NK-92 treated with Interleukin-12 subunit alpha and Interleukin-12 subunit beta, amount 100 ng/mL, for 24 hours (cell line): ENCODE data around the gene ASB1.
A peak's percentile ranks its signal among the peaks of the same experiment; 100 is the strongest.
"Not testable (repeated sequence)": the region's sequence is repeated elsewhere in the genome, so short reads cannot be mapped to it uniquely, and the experiment has no call there.

ENCODE experiments used
- DNase-seq: peaks from one replicate; lab custom pipeline; 2025; lab: John Stamatoyannopoulos, UW

Gene ASB1

DNA sequence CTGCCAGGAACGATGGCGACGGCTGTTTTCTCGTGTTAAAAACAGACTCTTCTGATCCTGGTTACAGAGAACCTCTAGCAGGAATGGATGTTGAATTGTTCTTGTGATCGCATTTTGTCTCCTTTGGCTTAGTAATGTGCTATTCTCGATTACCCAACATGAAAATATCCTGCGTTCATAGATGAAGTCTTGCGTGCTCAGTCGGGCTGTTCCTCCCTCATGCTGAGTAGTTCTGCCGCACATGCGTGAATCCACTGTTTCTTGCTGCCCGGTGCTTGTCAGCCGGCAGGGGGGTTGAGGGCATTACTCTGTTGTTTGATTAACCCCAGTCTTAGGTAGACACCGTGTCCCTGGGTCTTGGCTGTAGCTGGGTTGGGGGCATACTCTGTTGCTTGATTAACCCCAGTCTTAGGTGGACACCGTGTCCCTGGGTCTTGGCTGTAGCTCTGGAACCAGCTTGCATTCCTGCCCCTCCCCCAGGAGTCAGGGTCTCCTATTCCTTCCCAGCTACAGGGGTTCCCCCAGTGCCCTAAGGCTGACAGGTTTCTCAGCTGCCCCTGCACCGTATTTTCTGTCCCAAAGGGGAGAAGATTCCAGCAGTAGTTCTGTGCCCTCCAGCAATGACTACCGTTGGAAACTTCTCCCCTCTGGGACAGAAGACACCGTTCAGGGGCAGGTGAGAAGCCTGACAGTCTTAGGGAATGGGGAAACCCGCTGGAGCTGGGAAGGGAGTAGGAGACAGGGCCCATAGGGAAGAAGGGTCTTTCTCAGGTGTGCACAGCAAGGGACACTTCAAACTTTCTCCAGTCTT lies 22.1 kb upstream of the ASB1 start:
- no peak for DNase-seq

DNA sequence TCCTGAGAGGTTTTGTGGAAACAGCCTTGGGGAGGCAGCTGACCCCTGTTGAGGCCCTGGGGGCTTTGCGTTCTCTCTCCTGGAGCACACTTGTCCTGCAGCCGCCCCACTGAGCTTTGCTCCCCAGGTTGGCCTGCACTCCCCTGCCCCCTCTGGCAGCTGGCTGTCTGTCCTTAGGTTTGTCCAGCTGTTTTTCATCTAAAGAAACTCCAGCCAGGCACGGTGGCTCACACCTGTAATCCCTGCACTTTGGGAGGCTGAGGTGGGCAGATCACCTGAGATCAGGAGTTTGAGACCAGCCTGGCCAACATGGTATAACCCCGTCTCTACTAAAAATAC lies 21.5 kb upstream of the ASB1 start:
- DNase-seq: not testable (repeated sequence)

DNA sequence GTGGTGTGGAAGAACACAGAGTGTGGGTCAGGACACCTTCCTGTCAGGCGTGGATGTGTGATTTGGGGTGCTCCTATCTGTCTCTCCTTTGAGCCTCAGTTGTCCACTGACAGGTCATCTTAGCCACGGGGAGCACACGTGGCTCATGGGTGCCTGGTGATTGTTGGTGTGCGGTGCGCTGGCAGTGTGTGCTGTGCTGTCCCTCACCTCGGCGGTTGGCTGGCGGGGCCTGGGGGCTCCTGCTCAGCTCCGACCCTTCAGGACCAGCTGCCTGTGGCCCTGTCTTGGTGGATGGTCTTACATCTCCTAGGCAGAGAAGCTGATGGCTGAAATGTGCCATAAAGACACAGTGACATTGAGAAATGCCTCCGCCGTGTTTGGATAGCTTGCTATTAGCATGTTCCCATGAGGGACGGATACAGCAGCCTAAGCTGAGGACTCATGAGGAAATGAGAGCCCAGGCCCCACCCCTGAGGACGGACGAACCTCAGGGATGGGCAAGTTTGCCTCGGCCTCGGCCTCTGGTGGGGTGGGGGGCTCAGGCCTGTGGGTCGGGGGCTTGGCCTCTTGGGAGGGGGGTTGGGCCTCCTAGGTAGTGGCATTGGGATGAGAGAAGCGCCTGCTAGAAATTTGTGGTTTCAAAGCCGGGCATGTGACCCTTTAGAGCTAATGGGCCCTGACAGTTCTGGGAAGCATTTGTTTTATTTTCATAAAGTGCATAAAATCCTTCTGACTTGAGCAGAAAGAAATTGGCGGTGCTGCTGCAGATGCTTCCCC lies 20.3 kb upstream of the ASB1 start:
- DNase-seq: no peak

DNA sequence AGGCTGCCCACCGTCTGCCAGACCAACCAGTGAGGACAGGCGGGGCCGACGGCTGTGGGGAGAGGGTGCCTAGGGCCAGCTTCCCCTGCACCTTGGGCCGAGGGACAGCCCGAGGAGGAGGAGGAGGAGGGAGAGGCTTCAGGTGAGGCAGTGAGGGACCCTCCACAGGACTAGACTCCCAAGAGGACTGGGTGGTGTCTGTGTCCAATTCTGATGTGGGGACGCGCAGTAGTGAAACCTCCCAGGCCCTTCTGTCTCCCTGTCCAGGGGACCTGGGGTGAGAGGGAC lies 19.8 kb upstream of the ASB1 start:
- no peak for DNase-seq

DNA sequence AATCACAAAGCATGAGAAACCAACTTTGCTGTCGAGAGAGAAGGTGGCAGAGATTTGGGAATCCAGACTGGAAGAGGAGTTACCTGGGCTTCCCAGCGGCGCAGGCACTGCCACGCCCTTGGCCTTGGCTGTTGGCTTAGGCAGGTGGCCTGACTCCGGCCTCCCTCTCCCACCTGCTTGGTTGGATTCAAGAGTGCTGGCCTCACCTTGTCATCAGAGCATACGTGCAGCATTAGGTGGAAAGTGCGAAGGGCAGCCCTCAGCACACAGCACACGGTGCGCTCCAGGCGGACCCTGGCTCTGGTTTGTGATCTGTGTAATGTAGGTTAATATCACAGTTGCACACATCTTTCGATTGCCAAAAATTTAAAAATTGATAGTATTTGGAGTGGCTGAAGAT lies 19.2 kb upstream of the ASB1 start:
- DNase-seq: no peak

DNA sequence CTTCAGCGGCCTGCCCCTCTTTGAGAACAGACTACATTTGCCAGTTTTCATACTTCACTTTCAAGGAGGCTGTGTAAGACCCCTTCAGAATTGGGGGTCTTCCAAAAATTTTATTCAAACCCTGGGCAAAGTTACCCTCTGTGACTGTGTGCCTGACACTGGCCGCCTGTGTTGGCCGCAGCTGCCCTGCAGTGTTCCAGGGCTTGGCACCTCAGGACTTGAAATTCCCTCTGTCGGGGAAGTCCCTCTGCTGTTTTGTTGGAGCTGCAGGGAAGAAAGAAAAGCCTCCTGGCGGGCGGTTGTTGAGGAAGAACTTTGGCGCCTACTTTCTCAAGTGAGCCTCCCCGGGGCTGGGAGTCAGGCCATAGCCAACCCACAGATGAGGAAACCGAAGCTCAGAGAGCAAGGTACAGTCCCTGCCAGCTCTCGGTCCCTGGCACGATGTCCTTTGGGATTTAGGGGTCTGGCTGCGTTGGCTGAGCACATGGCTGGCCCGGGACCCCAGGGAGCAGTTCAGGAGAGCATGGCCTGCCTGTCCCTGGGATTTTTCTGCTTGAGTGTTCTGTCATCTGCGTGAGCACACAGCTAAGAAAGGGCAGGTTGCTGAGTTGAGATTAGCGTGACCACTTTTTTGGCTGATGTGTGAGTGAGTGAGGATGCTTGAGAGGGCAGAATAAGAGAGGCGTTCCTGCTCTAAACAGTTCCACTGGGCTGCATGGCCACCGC lies 17.9 kb upstream of the ASB1 start:
- no peak for DNase-seq

DNA sequence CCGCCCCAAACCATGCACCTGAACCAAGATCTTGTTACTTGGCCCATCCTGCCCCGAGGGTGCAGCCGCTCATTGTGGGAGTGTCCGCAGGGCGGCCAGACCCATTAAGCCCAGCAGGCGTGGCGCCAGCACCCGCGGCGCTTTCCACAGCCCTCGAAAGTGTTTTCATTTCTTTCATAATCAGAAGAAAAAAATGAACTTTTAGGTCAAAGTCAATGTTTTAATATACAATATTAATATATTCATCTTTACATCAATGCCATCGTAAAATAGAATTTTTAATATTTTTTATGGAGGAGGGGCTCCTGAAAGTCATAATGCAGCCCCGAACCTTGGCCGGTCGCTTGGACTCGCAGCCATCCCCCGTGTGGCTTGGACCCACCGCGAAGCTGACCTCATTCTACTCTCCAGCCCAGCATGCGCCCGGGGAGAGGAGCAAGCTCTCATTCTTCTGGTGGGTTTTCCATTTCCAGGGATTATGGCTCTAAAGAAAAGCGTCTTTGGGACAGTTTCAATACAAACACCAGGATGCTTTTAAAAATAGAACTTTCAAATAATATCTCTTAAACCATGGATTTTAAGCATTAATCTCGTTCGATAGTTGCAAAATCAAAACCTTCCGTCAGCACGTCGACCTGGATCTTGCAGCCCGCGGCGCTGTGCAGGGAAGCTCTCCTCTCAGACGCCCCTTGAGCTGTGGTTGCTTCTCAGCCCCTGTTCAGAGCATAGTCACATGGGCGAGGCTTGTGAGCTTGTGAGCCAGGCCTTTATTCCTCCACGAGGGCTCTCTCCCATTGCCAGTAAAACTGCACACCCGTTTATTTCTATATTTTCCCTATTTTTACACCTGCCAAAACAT lies 17.2 kb upstream of the ASB1 start:
- no peak for DNase-seq

DNA sequence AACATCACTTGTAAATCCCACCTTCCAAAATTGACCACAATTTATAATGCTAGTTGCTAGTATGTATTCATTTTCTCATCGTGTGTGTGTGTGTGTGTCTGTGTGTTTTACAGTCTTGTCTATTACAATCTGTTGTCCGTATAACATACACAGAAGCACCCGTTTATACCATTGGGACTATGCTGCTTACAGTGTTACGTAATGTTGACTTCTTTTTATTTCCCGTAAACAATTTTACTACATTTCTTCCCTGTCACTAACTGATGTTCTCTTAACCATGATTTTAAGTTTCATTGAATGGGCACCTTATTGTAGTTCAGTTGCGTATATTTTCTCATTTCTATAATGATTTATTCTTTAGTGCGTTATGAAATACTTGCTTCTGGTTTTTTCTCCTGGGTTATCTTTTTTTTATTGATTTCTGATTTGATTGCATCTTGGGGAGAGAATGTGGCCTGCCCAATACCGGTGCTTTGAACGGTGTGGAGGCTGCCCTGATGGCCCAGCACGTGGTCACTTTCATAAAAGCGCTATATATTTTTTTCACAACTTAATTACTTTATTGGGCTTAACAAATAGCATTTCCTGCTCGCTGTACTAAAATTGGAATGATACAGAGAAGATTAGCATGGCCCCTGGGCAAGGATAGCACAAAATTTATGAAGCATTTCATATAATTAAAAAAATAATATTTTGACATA lies 14.5 kb upstream of the ASB1 start:
- DNase-seq: no peak

DNA sequence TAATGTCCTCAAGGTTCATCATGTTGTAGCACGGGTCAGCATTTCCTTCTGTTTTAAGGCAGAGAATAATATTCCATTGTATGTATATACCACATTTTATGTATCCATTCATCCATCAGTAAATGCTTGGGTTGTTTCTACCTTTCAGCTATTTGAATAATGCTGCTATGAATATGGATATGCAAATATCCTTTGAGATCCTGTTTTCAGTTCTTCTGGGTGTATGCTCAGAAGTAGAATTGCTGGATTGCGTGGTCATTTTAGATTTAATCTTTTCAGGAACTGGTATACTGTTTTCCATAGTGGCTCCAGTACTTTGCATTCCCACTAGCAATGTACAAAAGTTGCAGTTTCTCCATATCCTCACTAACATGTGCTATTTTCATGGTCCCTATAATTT lies 13.4 kb upstream of the ASB1 start:
- no peak for DNase-seq

DNA sequence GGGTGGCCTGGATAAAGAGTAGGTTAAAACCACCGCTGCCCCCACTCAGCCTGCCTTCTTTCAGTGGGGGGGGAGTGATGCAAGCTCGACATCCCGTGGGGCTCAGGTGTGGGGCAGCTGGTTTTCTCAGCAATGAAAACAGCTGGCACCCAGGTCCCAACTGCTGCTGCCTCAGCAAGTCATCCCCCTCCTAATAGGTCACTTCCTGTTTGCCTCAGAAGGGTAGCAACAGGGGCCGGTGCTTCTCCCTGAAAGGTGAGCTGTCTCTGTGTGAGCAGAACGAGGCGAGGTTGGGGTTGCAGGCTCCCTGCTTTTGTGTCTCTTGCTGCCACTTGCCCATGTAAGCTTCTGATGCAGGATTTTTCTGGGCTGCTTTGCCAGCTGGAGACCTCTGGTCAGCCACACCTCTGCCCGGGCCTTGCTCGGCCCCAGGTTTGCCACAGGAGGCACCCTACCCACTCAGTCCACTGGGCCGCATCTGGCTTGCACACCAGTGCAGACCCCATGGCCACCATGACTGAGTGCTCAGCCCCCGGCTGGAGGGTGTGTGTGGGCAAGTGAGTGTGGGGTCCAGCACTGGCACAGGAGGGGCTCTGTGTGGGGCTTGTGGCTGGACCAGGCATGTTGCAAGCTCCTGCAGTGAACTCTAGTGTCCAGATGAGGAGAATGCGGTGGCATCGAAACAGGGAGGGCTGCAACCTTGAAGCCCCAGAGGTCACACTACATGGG lies 11.5 kb upstream of the ASB1 start:
- DNase-seq: peak; percentile 70

DNA sequence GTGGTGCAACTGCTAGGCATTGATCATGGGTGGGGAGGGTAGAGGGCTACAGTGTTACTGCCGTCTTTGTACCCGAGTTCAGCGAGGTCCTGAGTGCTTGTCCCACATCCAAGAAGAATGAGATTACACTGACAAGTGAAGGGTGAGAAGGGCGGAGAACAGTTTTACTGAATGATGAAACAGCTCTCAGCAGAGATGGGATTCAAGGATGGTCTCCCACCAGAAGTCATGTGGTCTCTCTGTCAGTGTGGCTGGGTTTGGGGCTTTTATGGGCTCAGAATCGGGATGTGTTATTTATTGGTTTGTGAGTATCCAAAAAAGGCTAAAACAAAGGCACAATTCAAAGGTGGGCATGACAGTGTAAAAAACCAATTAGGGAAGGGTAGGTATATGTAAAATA lies 10.8 kb upstream of the ASB1 start:
- no peak for DNase-seq

DNA sequence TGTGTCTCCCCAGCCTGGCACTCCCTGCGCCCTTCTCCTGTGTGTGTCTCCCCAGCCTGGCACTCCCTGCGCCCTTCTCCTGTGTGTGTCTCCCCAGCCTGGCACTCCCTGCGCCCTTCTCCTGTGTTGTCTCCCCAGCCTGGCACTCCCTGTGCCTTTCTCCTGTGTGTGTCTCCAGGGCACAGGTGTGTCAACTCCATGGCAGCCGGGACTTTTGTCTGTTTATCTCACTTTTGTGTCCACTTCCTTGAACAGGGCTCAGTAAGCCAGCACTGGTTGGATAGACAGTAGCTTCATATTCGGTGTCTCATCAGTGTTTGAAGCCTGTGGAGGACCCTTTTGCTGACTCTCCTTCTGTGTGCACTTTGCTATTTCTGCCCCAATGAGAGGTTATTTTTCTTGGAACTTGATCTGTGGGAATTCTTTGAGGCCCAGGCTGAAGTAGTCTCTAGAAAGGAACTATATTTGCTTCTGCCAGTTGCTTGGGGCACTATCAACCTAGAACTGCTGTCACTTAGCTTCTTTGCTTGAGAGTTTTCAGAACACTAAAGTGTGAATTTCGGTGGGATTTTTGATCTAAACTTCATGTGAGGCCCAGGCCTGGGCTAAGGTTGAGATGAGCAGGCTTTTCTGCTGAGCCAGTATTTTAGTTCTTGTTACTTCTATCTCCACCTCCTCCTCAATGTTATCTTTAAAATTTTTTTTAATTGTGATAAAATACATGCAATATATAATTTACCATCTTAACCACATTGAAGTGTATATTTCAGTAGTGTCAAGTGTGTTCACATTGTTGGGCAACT lies 8.3 kb upstream of the ASB1 start:
- DNase-seq: no peak

DNA sequence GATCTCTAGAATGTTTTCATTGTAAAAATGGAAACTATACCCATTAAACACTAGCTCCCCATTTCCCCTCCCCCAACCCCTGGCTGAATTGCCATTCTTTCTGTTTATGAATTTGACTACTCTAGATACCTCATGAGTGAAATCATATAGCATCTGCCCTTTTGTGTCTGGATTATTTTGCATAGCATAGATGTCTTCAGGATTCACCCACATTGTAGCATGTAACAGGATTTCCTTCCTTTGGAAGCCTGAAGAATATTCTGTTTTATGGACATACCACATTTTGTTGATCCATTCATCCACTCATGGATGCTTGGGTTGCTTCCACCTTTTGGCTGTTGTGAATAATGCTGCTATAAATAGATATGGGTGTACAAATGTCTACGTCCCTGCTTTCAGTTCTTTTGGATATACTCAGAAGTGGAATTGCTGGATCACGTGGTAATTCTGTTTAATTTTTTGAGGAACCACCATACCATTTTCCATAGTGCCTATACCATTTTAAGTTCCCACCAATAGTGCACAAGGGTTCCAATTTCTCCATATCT lies 7.7 kb upstream of the ASB1 start:
- DNase-seq: no peak

DNA sequence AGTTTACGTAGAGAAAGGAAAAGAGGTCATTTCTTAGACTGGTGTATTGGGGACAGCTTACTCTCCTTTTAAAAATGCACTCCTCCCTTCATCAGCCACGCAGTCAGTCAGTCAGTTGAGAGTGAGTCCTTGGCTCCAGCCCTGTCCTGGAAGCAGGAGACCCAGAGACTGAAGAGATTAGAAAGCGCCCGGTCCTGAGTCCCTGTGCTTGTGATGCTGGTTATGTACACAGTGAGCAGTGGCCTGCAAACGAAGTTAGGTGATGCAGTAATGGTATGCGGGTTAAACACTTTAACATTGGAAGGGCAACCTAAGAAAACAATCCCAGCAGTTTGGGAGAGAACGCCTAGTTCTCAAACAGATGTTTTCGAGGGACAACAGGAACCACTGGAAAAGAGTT lies 6.3 kb upstream of the ASB1 start:
- DNase-seq: no peak

DNA sequence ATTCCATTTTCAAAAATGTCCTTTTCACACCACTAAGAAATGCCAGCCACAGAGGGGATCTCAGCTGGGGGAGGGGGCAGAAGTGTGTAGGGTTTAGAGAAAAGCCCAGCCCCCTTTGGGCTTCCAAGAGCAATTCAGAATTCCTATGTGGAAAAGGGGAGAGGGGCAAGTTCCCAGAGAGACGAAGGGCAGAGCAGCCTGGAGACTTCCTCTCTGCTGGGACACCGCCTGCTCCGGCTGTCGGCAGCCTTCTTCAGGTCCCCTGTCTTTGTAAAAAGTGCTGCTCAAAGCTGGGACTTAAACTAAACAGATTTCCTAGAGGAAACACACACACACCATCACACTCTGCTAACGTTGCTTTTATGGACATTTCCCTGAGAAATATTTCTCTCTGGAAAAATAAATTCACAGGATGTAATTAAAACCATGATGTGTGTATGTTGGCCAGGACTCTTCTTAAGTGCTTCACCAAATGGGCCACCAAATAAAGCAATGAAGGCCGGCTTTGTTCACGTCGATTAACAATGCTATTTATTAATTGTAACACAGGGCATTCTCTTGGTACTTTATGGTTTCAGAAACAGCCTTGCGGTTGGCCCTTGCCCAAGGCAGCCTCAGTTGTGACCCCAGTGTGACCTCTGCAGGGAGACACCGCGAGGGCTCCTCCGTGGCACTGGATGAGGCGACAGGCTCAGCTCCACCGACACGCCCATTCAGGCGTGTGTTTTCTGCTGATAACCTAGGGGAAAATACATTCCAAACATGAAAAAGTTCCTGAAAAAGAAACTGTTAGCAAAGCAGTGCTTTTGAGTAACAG lies 5.6 kb upstream of the ASB1 start:
- DNase-seq: no peak

DNA sequence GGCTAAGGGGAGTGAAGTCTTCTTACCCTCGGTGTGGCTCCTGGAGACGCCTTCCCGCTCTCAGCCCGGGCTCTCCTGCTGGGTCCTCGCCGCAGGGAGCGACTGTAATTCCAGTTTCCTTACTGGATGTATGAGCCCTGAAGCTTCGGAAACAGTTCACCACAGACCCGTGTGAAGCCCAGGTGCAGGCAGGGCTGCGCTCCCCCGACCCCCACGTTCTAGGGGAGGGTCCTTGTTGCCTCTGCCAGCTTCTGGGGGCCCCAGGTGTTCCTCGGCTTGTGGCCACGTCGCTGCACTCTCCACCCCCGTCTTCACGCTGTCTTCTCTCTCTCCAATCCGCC lies 5.1 kb upstream of the ASB1 start:
- DNase-seq: no peak

DNA sequence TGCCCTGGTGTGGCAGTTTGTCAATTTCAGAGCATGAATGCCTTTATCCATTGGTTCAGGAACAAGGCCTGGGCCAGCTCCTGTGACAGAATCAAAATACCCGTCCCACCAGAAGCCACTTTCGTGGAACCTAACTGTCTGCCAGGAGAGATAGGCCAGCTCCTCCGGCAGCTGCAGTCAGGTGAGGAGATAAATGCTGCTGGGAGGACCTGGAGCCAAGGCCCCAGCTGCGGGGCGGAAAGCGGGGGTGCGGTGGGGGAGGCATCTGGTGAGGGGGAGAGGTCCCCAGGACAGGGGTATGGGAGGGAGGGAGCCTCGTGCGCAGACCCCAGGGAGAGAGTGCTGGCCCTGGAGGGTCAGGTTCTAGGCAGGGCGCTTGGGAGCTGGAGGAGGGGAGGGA lies 4.4 kb upstream of the ASB1 start:
- DNase-seq: no peak

DNA sequence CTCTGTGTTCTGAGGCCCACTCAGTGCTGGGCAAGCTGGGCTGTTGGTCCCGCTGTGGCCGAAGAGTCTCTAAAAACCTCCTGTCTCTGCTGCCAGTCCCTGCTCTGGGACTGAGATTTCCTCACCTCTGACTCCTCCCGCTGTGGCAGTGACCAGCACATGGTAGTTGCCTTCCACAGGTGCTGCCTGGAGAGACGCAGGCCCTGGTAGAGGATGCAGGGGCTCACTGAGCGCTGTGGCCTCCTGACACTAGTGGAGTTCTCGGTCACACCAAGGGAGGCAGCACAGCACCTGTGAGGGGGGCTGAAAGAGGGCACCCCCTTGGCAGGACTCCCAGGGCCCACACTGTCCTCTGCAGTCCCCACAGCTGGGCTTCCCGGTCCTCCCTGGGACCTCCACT lies 3.8 kb upstream of the ASB1 start:
- no peak for DNase-seq
